Lower leg skin (tissue), 4 donors: ENCODE data around the gene EPC1. TPM values are rescaled to one million over a fixed set of nuclear protein-coding genes. Genes with fewer than 3 reads are reported as not detected.

ENCODE experiments used
- DNase-seq, 2 donors: peaks; one replicate each; pipeline ENCODE4 v3.0.0-alpha.2; 2019; ENCODE audit warnings: low spot score in 2 of 2
- H3K4me3 ChIP-seq: fragments of 200-600 bp; sonication (generic); 2 replicates; pipeline ENCODE4 v1.5.1; 2017; ENCODE audit warnings: mild to moderate bottlenecking, low read depth; ENCODE audit not compliant: poor library complexity, severe bottlenecking
- CTCF ChIP-seq, 3 donors: fragments of 450-650 bp; IDR thresholded peaks; one replicate each; pipeline ENCODE4 v1.5.1; 2016; ENCODE audit warnings: antibody characterized with exemption in 3 of 3, mild to moderate bottlenecking in 3 of 3, moderate library complexity in 2 of 3
- POLR2A ChIP-seq, 2 donors: fragments of 450-650 bp; IDR thresholded peaks; one replicate each; pipeline ENCODE4 v1.6.1; 2016 to 2017; ENCODE audit warnings: antibody characterized with exemption in 2 of 2, mild to moderate bottlenecking in 1 of 2, moderate library complexity in 1 of 2
- WGBS, 2 donors: methylation state at CpG; one replicate each; pipeline ENCODE4 v1.1.5; 2018; 5-methylcytosine and 5-hydroxymethylcytosine counted together
- intact Hi-C: fragments of 100-400 bp; cut with DNase I; formaldehyde crosslinking; loops from one replicate; pipeline ENCODE4 v1.15.0; 2023; ENCODE audit warnings: low total_unique reads
- total RNA-seq, 4 donors: library from RNA; depleted of rRNA; stranded (reverse); fragments of >200 nt; gene quantifications; one replicate each; pipeline ENCODE4 v1.1.0, GENCODE V29; 2016

Gene EPC1
- total RNA-seq, 4 donors from 2014 or later = 33.9 to 42.3 (median 36.8) TPM

GRCh38 chr10:32307609-32308008, 39.3 kb downstream of the EPC1 start:
- DNase-seq = no peak
- intact Hi-C loops = no loop called here
- WGBS, 2 donors = 68 to 69% methylated on average over 3 of the region's 3 CpGs
- TF ChIP-seq CTCF (IDR thresholded peaks at IDR 0.05) = no peak
- TF ChIP-seq POLR2A (IDR thresholded peaks at IDR 0.05) = no peak
- no peak overlapping the region for H3K4me3 ChIP-seq

- no peak for DNase-seq
- intact Hi-C loops = no loop called here
- H3K4me3 ChIP-seq = no peak overlapping the region
- no peak for TF ChIP-seq POLR2A (IDR thresholded peaks at IDR 0.05)
- TF ChIP-seq CTCF (IDR thresholded peaks at IDR 0.05) = no peak
- WGBS, 2 donors = 86 to 90% methylated on average over 7 of the region's 7 CpGs
These were observed 47.5 kb downstream of the EPC1 start for GRCh38 chr10:32299354-32299980.

DNA sequence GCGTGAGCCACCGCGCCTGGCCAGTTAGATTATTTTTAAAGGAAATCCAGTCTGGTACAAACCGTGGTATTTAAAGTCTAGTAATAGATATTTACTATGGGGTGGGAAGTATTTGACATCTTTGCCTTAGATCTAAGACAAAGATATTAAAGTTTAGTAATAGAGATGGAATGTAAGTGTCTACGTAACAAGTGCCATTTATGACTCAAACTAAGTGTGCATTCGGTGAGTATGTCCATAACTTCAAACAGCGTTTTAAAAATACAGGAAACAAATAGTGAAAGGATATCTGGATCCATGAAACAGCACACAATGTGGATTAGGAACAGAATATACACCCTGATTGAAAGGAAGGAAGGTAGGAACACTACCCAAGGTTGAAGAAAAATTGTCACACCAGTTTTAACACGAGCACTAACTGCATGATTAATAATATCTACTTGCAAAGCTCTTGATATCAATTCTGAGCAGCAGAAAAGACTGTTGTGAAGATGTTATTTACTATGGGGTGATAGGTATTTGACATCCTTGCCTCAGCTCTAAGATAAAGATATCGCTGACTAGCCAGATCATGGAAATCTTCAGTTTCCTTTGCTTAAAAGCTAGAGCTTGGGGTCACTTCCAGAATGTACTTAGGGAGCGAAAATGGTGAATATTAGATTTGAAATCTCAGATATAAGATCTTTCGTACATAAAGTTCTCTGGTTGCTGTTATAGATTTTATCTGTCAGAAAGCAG, 48.7 kb downstream of the EPC1 start:
- intact Hi-C loops = no loop called here

GRCh38 chr10:32295027-32295426, 51.9 kb downstream of the EPC1 start:
- TF ChIP-seq CTCF (IDR thresholded peaks at IDR 0.05) (no peak), POLR2A (IDR thresholded peaks at IDR 0.05) (no peak)
- intact Hi-C loops = no loop called here
- 80 to 88% methylated on average over 2 of the region's 2 CpGs for WGBS, 2 donors
- no peak for DNase-seq
- H3K4me3 ChIP-seq = no peak overlapping the region

More for the DNA sequence above, 48.7 kb downstream of the EPC1 start:
- TF ChIP-seq POLR2A (IDR thresholded peaks at IDR 0.05) (no peak), CTCF (IDR thresholded peaks at IDR 0.05) (no peak)
- 87 to 88% methylated on average over 11 of the region's 11 CpGs for WGBS, 2 donors
- H3K4me3 ChIP-seq = no peak overlapping the region
- DNase-seq = no peak

GRCh38 chr10:32293581-32293980, 53.4 kb downstream of the EPC1 start:
- intact Hi-C loops = no loop called here
- WGBS, 2 donors = 87 to 89% methylated on average over 4 of the region's 4 CpGs
- no peak overlapping the region for H3K4me3 ChIP-seq
- DNase-seq = no peak
- TF ChIP-seq CTCF (IDR thresholded peaks at IDR 0.05) = no peak
- no peak for TF ChIP-seq POLR2A (IDR thresholded peaks at IDR 0.05)
